HepG2 (cell line): ENCODE results near the gene NEURL2. TPM values are rescaled to one million over a fixed set of nuclear protein-coding genes. Genes with fewer than 3 reads are reported as not detected.

Experiments
- HDAC1 ChIP-seq: sonication (generic); formaldehyde crosslinking; IDR thresholded peaks from 2 replicates; pipeline ENCODE4 v1.5.1; 2020; ENCODE audit warnings: mild to moderate bottlenecking, missing genetic modification reagents
- KLF12 ChIP-seq: sonication (generic); formaldehyde crosslinking; IDR thresholded peaks from 2 replicates; pipeline ENCODE4 v1.4.0; 2020; ENCODE audit warnings: missing genetic modification reagents, borderline replicate concordance
- MATR3 ChIP-seq: sonication (generic); formaldehyde crosslinking; IDR thresholded peaks from 2 replicates; pipeline ENCODE4 v1.4.0; 2020; ENCODE audit warnings: missing genetic modification reagents
- NR1H2 ChIP-seq: sonication (generic); formaldehyde crosslinking; IDR thresholded peaks from 2 replicates; pipeline ENCODE4 v1.8.1; 2022; ENCODE audit warnings: low read depth, missing genetic modification reagents, borderline replicate concordance
- PRPF4 ChIP-seq: fragments of 200-400 bp; formaldehyde crosslinking; IDR thresholded peaks from 2 replicates; pipeline ENCODE4 v1.6.1; 2016; ENCODE audit warnings: low read length, low read depth; ENCODE audit not compliant: poor library complexity, severe bottlenecking
- RFX1 ChIP-seq: fragments of 450-650 bp; IDR thresholded peaks from 2 replicates; pipeline ENCODE4 v1.6.1; 2017
- SOX13 ChIP-seq, 3 experiments: fragments of 450-650 bp in 1 of 3; sonication (generic) in 1 of 3; formaldehyde crosslinking in 1 of 3; IDR thresholded peaks in 2 of 3; conservative IDR thresholded peaks in 1 of 3; 2 replicates each; pipeline versions ENCODE4 v1.5.0 to v1.6.1; 2016 to 2020; ENCODE audit warnings: antibody characterized with exemption in 1 of 3, mild to moderate bottlenecking in 1 of 3, missing compliant biosample characterization in 1 of 3, missing genetic modification reagents in 1 of 3, moderate library complexity in 1 of 3
- THAP7 ChIP-seq: sonication (generic); formaldehyde crosslinking; IDR thresholded peaks from 2 replicates; pipeline ENCODE4 v1.8.1; 2023; ENCODE audit warnings: mild to moderate bottlenecking, missing genetic modification reagents
- U2AF1 ChIP-seq: fragments of 200-400 bp; formaldehyde crosslinking; optimal IDR thresholded peaks from 2 replicates; pipeline ENCODE3; 2017; ENCODE audit warnings: mild to moderate bottlenecking, low read depth, low read length
- YEATS2 ChIP-seq: sonication (generic); formaldehyde crosslinking; IDR thresholded peaks from 2 replicates; pipeline ENCODE4 v1.4.0; 2020; ENCODE audit warnings: missing genetic modification reagents, borderline replicate concordance
- ZNF354B ChIP-seq: sonication (generic); formaldehyde crosslinking; IDR thresholded peaks from 2 replicates; pipeline ENCODE4 v1.8.0; 2022; ENCODE audit warnings: mild to moderate bottlenecking, missing genetic modification reagents
- ZNF382 ChIP-seq: sonication (generic); formaldehyde crosslinking; IDR thresholded peaks from 2 replicates; pipeline ENCODE4 v1.5.0; 2020; ENCODE audit warnings: missing genetic modification reagents, mild to moderate bottlenecking, borderline replicate concordance
- ZNF460 ChIP-seq: sonication (generic); formaldehyde crosslinking; IDR thresholded peaks from 2 replicates; pipeline ENCODE4 v1.5.1; 2020; ENCODE audit warnings: missing genetic modification reagents, mild to moderate bottlenecking, borderline replicate concordance
- ZNF777 ChIP-seq: sonication (generic); formaldehyde crosslinking; IDR thresholded peaks from 2 replicates; pipeline ENCODE4 v1.4.0; 2020; ENCODE audit warnings: missing genetic modification reagents
- polyA plus RNA-seq, 8 experiments: library from polyadenylated mRNA; depleted of rRNA in 3 of 8; stranded (reverse) in 7 of 8; unstranded in 1 of 8; fragments of >200 nt; fragmentation: Illumina TruSeq in 4 of 8; extraction: Trizol in 4 of 8; gene quantifications; 2 replicates each; pipeline versions ENCODE4 v1.2.1 to v1.2.3, GENCODE V29; 2011 to 2016; ENCODE audit warnings: low read depth in 4 of 8, missing spikeins in 1 of 8, mixed read lengths in 1 of 8; ENCODE audit not compliant: insufficient read depth in 1 of 8
- total RNA-seq, 5 experiments: library from RNA; depleted of rRNA; stranded (reverse); fragments of >200 nt; fragmentation: Illumina TruSeq; extraction: Trizol; gene quantifications; 2 replicates each; pipeline ENCODE4 v1.2.3, GENCODE V29; 2016; ENCODE audit warnings: low read depth in 1 of 5
- TF ChIP-seq, protein P1 (sequence below), 2 experiments: fragments of 450-650 bp in 1 of 2; sonication (generic) in 1 of 2; formaldehyde crosslinking in 1 of 2; IDR thresholded peaks; 2 replicates each; pipeline versions ENCODE4 v1.6.1 to v1.8.0; 2016 to 2022; ENCODE audit warnings: antibody characterized with exemption in 1 of 2, mild to moderate bottlenecking in 1 of 2, missing genetic modification reagents in 1 of 2
- TF ChIP-seq, protein P2 (sequence below): sonication (generic); formaldehyde crosslinking; conservative IDR thresholded peaks from 2 replicates; pipeline ENCODE4 v1.5.0; 2020; ENCODE audit warnings: missing genetic modification reagents

The NEURL2 gene
- total and polyA plus RNA-seq, 2 of the 13 experiments (the other 11 are each of a cell fraction or from before 2014, with no cell fraction given): 7.2 to 9.7 TPM

- TF ChIP-seq, protein P1, sequence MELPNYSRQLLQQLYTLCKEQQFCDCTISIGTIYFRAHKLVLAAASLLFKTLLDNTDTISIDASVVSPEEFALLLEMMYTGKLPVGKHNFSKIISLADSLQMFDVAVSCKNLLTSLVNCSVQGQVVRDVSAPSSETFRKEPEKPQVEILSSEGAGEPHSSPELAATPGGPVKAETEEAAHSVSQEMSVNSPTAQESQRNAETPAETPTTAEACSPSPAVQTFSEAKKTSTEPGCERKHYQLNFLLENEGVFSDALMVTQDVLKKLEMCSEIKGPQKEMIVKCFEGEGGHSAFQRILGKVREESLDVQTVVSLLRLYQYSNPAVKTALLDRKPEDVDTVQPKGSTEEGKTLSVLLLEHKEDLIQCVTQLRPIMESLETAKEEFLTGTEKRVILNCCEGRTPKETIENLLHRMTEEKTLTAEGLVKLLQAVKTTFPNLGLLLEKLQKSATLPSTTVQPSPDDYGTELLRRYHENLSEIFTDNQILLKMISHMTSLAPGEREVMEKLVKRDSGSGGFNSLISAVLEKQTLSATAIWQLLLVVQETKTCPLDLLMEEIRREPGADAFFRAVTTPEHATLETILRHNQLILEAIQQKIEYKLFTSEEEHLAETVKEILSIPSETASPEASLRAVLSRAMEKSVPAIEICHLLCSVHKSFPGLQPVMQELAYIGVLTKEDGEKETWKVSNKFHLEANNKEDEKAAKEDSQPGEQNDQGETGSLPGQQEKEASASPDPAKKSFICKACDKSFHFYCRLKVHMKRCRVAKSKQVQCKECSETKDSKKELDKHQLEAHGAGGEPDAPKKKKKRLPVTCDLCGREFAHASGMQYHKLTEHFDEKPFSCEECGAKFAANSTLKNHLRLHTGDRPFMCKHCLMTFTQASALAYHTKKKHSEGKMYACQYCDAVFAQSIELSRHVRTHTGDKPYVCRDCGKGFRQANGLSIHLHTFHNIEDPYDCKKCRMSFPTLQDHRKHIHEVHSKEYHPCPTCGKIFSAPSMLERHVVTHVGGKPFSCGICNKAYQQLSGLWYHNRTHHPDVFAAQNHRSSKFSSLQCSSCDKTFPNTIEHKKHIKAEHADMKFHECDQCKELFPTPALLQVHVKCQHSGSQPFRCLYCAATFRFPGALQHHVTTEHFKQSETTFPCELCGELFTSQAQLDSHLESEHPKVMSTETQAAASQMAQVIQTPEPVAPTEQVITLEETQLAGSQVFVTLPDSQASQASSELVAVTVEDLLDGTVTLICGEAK (IDR thresholded peaks at IDR 0.05): no peak
- TF ChIP-seq, protein P1 (CRISPR knock-in tag; IDR thresholded peaks at IDR 0.05): no peak; the same call in 1 of the 2 replicates
- TF ChIP-seq RFX1 (no peak), U2AF1 (peak; percentile 6), SOX13 (IDR thresholded peaks at IDR 0.05) (no peak), SOX13 (CRISPR knock-in tag; conservative IDR thresholded peaks at IDR 0.05 in 1 of 2, IDR thresholded peaks at IDR 0.05 in 1 of 2) (peak in 1 of 2 experiments; percentile 47; a peak in 1 of 4 replicates), ZNF382 (CRISPR knock-in tag) (no peak), NR1H2 (CRISPR knock-in tag) (0 out of 2 replicates have a peak, but pooled peaks have one; percentile 16), ZNF777 (CRISPR knock-in tag) (peak; percentile 76), ZNF460 (no peak), YEATS2 (peak; percentile 92), THAP7 (peak; percentile 95), ZNF354B (CRISPR knock-in tag) (peak; percentile 96), KLF12 (CRISPR knock-in tag) (no peak), HDAC1 (peak; percentile 51; the same call in 1 of the 2 replicates), MATR3 (CRISPR knock-in tag) (no peak), PRPF4 (no peak)
- TF ChIP-seq, protein P2, sequence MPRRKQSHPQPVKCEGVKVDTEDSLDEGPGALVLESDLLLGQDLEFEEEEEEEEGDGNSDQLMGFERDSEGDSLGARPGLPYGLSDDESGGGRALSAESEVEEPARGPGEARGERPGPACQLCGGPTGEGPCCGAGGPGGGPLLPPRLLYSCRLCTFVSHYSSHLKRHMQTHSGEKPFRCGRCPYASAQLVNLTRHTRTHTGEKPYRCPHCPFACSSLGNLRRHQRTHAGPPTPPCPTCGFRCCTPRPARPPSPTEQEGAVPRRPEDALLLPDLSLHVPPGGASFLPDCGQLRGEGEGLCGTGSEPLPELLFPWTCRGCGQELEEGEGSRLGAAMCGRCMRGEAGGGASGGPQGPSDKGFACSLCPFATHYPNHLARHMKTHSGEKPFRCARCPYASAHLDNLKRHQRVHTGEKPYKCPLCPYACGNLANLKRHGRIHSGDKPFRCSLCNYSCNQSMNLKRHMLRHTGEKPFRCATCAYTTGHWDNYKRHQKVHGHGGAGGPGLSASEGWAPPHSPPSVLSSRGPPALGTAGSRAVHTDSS: peak; percentile 93
Observed at GRCh38 chr20:45890077-45890984, 677 bp downstream of the NEURL2 start (continued).
